HG03442 (cell line): ENCODE data around the gene RBFOX2.
A peak's percentile ranks its signal among the peaks of the same experiment; 100 is the strongest.
"Not testable (repeated sequence)": the region's sequence is repeated elsewhere in the genome, so short reads cannot be mapped to it uniquely, and the experiment has no call there.

Source experiments
- ATAC-seq: cut with Tn5 transposase; IDR thresholded peaks from one replicate; pipeline ENCODE4 v1.9.1; 2021; ENCODE audit warnings: mild to moderate bottlenecking, moderate library complexity; ENCODE audit not compliant: unreplicated experiment

The RBFOX2 gene

DNA sequence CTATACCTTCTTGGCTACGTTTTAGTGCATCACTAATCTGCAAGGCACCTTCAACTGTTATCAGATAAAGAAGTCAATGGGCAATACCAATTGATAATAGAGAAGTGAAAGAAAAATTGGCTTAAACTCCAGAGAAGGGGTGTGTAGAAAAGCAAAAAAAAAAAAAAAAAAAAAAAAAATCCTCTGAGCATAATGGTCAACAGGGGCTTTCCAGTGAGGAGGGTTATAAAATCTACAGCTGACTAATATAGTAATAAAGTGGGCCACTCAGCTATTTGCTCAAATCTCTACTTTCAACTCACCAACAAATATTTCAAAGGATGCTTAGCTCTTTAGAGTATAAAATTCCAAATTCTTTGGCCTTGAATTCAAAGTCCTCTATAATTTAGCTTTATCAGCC is 233.1 kb downstream of the RBFOX2 start:
- no peak for ATAC-seq

DNA sequence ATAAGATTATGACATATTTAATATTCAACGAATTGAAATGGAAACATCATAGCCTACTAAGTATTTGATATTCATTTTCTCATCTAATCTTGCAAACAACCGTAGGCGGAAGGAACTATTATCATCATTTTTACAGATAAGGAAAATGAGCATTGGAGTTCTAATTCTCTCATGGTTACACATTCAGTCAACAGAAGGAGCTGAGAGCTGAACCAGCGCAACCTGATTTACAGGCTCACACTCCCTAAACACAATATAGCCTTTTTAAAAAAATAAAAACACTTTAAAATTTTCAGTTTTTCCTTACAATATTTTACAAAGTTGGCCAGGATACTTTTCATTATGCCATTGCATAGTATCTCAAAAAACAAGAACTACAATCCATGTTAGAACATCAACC is 236.1 kb downstream of the RBFOX2 start:
- ATAC-seq = no peak

DNA sequence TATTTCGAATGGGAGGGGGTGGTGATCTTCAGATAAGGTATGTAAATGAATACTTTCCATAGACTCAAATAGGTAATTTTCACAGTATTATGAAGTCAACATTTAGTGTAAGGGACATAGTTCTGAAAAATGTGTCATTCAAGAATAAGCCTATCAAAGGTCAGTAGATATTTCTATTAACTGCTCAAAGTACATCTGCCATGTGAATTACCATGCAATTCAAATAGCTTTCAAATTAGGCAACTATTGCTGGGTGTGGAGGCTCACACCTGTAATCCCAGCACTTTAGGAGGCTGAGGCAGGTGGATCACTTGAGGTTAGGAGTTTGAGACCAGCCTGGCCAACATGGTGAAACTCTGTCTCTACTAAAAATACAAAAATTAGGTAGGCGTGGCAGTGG is 236.8 kb downstream of the RBFOX2 start:
- not testable (repeated sequence) for ATAC-seq

- ATAC-seq = no peak
These were observed 243.3 kb downstream of the RBFOX2 start for GRCh38 chr22:35785181-35785923.

DNA sequence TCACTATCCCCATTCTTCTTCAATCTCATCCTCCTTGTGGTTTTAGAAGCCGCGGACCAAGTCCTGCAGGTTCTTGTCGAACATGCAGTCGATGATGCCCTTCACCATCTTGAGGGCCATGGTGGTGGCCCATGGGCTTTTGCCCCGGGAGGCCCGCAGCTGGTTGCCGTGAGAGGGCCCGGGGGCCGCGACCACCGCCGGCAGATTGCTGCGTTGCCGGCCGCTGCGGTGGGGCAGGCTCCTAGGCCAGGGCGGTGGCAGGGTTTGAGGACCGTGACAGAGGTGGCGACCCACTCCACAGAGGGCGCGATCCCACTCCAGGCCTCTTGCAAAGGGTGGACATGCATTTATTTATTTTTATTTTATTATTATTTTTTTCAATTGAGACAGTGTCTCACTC is 244.0 kb downstream of the RBFOX2 start:
- ATAC-seq = no peak

GRCh38 chr22:35783943-35784614 is 244.5 kb downstream of the RBFOX2 start:
- no peak for ATAC-seq

GRCh38 chr22:35782504-35782903 is 246.1 kb downstream of the RBFOX2 start:
- ATAC-seq = no peak

GRCh38 chr22:35781898-35782297 is 246.7 kb downstream of the RBFOX2 start:
- ATAC-seq = no peak

DNA sequence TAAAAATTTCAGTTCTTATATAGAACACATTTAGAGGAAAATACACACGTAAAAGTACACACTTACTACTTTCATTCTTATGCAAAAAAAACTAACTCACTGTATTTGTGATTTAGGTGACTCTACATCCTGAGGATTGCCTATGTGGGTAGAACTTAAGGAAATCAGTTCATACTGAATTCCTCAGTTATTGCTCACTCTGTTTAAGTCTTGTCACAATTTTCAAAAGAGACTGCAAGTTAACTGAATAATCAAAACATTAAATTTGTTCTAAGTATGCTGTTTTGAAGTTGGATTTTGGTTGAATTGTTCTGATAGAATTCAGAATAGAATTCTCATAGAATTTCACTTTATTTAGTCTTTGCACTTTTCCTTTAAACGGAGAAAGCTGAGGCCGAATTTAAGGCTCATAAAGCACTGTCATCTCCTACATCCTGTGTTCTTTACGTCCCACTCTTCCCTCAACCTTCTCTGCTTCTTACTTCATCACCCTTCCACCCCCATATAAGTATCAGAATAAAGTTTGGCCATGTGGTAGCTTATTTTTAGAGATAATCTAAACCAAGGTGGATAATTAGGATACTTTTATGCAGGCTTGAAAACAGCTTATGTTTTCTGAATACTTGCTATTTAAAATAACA is 251.2 kb downstream of the RBFOX2 start:
- no peak for ATAC-seq

- ATAC-seq = no peak
These were observed 253.3 kb downstream of the RBFOX2 start for GRCh38 chr22:35775339-35775738.

GRCh38 chr22:35769974-35770373 is 258.6 kb downstream of the RBFOX2 start:
- ATAC-seq = no peak

- no peak for ATAC-seq
These were observed 261.7 kb downstream of the RBFOX2 start for GRCh38 chr22:35766654-35767580.

DNA sequence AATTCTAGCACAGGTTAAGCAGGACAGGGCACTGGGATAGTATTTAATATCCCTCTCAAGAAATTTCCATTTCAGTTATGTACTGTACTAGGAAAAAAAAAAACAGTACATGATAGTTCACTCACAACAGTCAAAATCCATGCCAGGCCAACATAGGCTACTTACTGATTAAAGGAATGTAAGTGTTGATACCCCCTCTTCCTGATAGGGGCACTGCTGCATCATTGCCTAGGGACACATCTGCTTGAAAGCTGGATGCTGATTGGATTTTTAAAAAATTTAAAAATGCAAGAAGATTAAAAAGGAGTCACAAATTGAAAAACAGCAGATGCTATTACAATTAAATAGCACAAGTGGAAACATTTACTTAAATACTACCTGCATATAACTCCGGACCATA is 267.6 kb downstream of the RBFOX2 start:
- no peak for ATAC-seq

DNA sequence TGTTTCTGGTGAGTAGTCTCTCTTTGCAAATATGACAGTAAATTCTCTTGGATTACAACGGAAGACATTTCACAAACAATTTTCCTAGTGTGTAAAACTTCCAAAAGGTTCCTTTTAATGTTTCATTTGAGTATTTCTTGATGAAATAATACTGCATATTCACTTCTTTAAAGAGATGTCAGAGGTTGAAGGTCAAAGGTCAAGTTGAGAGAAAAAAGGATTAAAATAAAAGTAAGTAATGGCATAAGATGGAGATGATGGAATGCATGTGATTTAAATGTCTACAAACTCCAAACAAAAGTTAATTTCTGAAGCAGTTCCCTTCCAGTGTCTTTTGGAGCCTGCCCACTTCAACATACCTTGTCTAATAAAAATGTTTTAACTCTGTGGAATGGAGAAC is 270.2 kb downstream of the RBFOX2 start:
- ATAC-seq = no peak

GRCh38 chr22:35756722-35757121 is 271.9 kb downstream of the RBFOX2 start:
- no peak for ATAC-seq

- no peak for ATAC-seq
These were observed 273.9 kb downstream of the RBFOX2 start for GRCh38 chr22:35754761-35755160.

DNA sequence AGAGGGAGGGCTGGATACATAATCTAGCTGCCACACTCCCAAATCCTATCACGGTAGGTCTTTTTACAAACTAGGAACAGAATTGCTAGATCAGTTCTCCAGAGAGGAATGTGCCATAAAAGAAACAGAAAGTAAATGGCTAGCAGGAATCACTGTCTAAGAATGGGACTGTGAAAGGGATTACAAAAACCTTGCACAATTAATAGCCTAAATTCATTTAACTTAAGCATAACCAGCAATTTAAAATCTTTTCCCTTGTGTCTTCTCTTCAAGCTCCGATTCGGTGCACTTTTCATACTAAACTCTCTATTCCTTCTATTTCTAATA is 275.8 kb downstream of the RBFOX2 start:
- ATAC-seq = no peak

DNA sequence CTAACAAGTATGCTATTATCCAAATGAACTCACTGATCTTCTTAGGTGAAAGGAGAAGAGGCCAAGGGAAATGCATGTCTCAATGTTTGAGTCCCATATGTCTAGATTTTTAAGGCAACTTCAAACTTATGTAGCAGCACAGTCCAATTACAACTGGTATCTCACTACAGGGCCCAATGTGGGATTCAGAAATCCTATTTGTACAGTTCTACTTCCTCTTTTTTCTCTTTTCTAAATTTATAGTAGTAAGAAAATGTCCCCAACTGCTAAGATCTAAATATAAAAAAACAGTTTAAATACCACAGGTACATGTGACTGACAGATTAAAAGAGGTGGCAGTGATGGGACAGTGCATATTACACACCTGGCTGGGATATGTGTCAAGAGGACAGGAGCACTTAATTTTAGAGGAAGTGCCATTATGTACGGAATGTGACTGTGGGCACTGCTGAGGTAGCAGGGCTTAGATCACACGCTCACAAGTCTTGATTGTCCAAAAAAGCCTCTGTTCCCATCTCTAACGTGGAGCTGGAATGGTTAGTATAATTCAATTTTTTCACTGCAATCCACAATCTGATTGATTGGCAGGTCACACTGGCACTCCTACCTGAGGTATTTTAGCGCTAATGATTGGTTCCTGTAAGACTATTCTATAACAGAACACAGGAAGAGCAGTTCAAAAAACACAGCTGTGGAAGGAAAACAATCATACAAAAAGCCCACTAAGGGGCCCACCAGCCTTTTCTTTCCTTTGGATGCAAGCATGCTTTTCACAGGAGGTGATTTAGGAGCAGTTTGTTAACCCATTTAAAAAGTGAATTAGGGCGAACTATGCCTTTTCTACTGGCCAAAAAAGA is 276.4 kb downstream of the RBFOX2 start:
- no peak for ATAC-seq

GRCh38 chr22:35749808-35750207 is 278.8 kb downstream of the RBFOX2 start:
- peak; percentile 80 for ATAC-seq
